H9 (cell line): ENCODE data around the gene ARVCF. TPM values are rescaled to one million over a fixed set of nuclear protein-coding genes. Genes with fewer than 3 reads are reported as not detected.
A peak's percentile ranks its signal among the peaks of the same experiment; 100 is the strongest.

Experiments
- DNase-seq: peaks from one replicate; pipeline ENCODE4 v3.0.0-alpha.2; 2017
- H2AFZ ChIP-seq: one replicate; pipeline ENCODE4 v1.6.1; 2013; ENCODE audit warnings: mild to moderate bottlenecking, low read length, control low read depth, moderate library complexity
- H2AK5ac ChIP-seq: 2 replicates; pipeline ENCODE4 v1.6.1; 2013; ENCODE audit warnings: low read length, control low read depth, mixed read lengths; ENCODE audit not compliant: insufficient read length
- H2BK120ac ChIP-seq: one replicate; pipeline ENCODE4 v1.6.1; 2013; ENCODE audit warnings: low read depth, mild to moderate bottlenecking, low read length, control low read depth, inconsistent platforms; ENCODE audit not compliant: poor library complexity, severe bottlenecking
- H2BK12ac ChIP-seq: 2 replicates; pipeline ENCODE4 v1.6.1; 2013; ENCODE audit warnings: low read length, control low read depth, mixed read lengths, low read depth; ENCODE audit not compliant: insufficient read length
- H2BK15ac ChIP-seq: 2 replicates; pipeline ENCODE4 v1.6.1; 2013; ENCODE audit warnings: low read depth, low read length, control low read depth
- H2BK20ac ChIP-seq: one replicate; pipeline ENCODE4 v1.6.1; 2013; ENCODE audit warnings: low read depth, mild to moderate bottlenecking, low read length, control low read depth, inconsistent platforms; ENCODE audit not compliant: poor library complexity, severe bottlenecking
- H2BK5ac ChIP-seq: 2 replicates; pipeline ENCODE4 v1.6.1; 2013; ENCODE audit warnings: low read length, control low read depth, mixed read lengths; ENCODE audit not compliant: insufficient read length
- H3K14ac ChIP-seq: 2 replicates; pipeline ENCODE4 v1.6.1; 2013; ENCODE audit warnings: low read length, control low read depth; ENCODE audit not compliant: insufficient read depth
- H3K18ac ChIP-seq: 2 replicates; pipeline ENCODE4 v1.6.1; 2013; ENCODE audit warnings: low read depth, mild to moderate bottlenecking, mixed read lengths, low read length, control low read depth; ENCODE audit not compliant: insufficient read length
- H3K23ac ChIP-seq: 2 replicates; pipeline ENCODE4 v1.6.1; 2013; ENCODE audit warnings: low read length, control low read depth, mixed read lengths, low read depth; ENCODE audit not compliant: insufficient read length
- H3K23me2 ChIP-seq: 2 replicates; pipeline ENCODE4 v1.6.1; 2013; ENCODE audit warnings: low read depth, mild to moderate bottlenecking, mixed read lengths, low read length, control low read depth; ENCODE audit not compliant: insufficient read length, poor library complexity, severe bottlenecking
- H3K27ac ChIP-seq: 2 replicates; pipeline ENCODE4 v1.5.1; 2013; ENCODE audit warnings: low read length, control low read depth, mixed read lengths, low read depth; ENCODE audit not compliant: insufficient read length
- H3K27me3 ChIP-seq: 2 replicates; pipeline ENCODE4 v1.6.1; 2013; ENCODE audit warnings: low read length, control low read depth, inconsistent platforms; ENCODE audit not compliant: insufficient read depth
- H3K4ac ChIP-seq: 2 replicates; pipeline ENCODE4 v1.6.1; 2013; ENCODE audit warnings: low read depth, mild to moderate bottlenecking, control low read depth, inconsistent platforms, low read length, moderate library complexity
- H3K4me1 ChIP-seq: 2 replicates; pipeline ENCODE4 v1.6.1; 2013; ENCODE audit warnings: low read length, control low read depth, inconsistent platforms; ENCODE audit not compliant: insufficient read depth
- H3K4me2 ChIP-seq: 2 replicates; pipeline ENCODE4 v1.6.1; 2013; ENCODE audit warnings: low read length, control low read depth, mixed read lengths; ENCODE audit not compliant: insufficient read length, insufficient read depth
- H3K56ac ChIP-seq: 2 replicates; pipeline ENCODE4 v1.6.1; 2013; ENCODE audit warnings: low read depth, mild to moderate bottlenecking, mixed read lengths, low read length, control low read depth; ENCODE audit not compliant: insufficient read length
- H3K79me1 ChIP-seq: 2 replicates; pipeline ENCODE4 v1.6.1; 2013; ENCODE audit warnings: low read depth, mild to moderate bottlenecking, moderate library complexity, low read length, control low read depth, inconsistent platforms; ENCODE audit not compliant: insufficient read depth, poor library complexity, severe bottlenecking
- H3K79me2 ChIP-seq: 2 replicates; pipeline ENCODE4 v1.6.1; 2013; ENCODE audit warnings: low read length, control low read depth, inconsistent platforms; ENCODE audit not compliant: insufficient read depth
- H3K9ac ChIP-seq: 2 replicates; pipeline ENCODE4 v1.6.1; 2013; ENCODE audit warnings: low read length, control low read depth, mixed read lengths; ENCODE audit not compliant: insufficient read length; ENCODE audit errors: extremely low read depth
- H3K9me3 ChIP-seq: one replicate; pipeline ENCODE4 v1.6.1; 2013; ENCODE audit warnings: low read depth, low read length, inconsistent platforms; ENCODE audit not compliant: control insufficient read depth
- H3T11ph ChIP-seq: one replicate; pipeline ENCODE4 v1.6.1; 2013; ENCODE audit warnings: mild to moderate bottlenecking, low read length, control low read depth, inconsistent platforms
- H4K20me1 ChIP-seq: one replicate; pipeline ENCODE4 v1.6.1; 2013; ENCODE audit not compliant: control insufficient read depth, insufficient read length, insufficient read depth
- H4K5ac ChIP-seq: 2 replicates; pipeline ENCODE4 v1.6.1; 2013; ENCODE audit warnings: low read depth, mild to moderate bottlenecking, mixed read lengths, low read length, control low read depth; ENCODE audit not compliant: insufficient read length
- H4K8ac ChIP-seq: replicated peaks from 2 replicates; pipeline ENCODE4 v1.6.1; 2013; ENCODE audit warnings: low read length, control low read depth, mixed read lengths, low read depth; ENCODE audit not compliant: insufficient read length
- H4K91ac ChIP-seq: 2 replicates; pipeline ENCODE4 v1.6.1; 2013; ENCODE audit warnings: low read depth, mild to moderate bottlenecking, moderate library complexity, mixed read lengths, low read length, control low read depth; ENCODE audit not compliant: insufficient read length
- H3K27ac Mint-ChIP-seq, 3 experiments: 2 replicates in 2 of 3; 3 replicates in 1 of 3; pipeline ENCODE4 v1.8.0; 2020 to 2021; ENCODE audit warnings: mixed read lengths in 3 of 3, mild to moderate bottlenecking in 1 of 3, moderate library complexity in 1 of 3
- H3K27me3 Mint-ChIP-seq: 2 replicates; pipeline ENCODE4 v1.8.0; 2021; ENCODE audit warnings: low read depth, mild to moderate bottlenecking, moderate library complexity, mixed read lengths
- H3K36me3 Mint-ChIP-seq, 3 experiments: 2 replicates in 2 of 3; 3 replicates in 1 of 3; pipeline ENCODE4 v1.8.0; 2020 to 2021; ENCODE audit warnings: low read depth in 3 of 3, mixed read lengths in 3 of 3; ENCODE audit not compliant: insufficient read depth in 1 of 3
- H3K4me1 Mint-ChIP-seq, 2 experiments: 2 replicates each; pipeline ENCODE4 v1.8.0; 2020; ENCODE audit warnings: mixed read lengths in 2 of 2
- H3K4me3 Mint-ChIP-seq, 2 experiments: 2 replicates in 1 of 2; 3 replicates in 1 of 2; pipeline ENCODE4 v1.8.0; 2020 to 2021; ENCODE audit warnings: mild to moderate bottlenecking in 2 of 2, mixed read lengths in 2 of 2, moderate library complexity in 1 of 2
- H3K9me3 Mint-ChIP-seq, 2 experiments: 2 replicates in 1 of 2; 3 replicates in 1 of 2; pipeline ENCODE4 v1.8.0; 2020; ENCODE audit warnings: mild to moderate bottlenecking in 2 of 2, mixed read lengths in 2 of 2, moderate library complexity in 1 of 2
- CTCF ChIP-seq: fragments of 200-600 bp; sonication (generic); conservative IDR thresholded peaks from 3 replicates; pipeline ENCODE4 v1.8.0; 2021; ENCODE audit warnings: antibody characterized with exemption, mild to moderate bottlenecking
- WGBS: extraction: QIAGEN DNeasy Blood & Tissue Kit; methylation state at CpG from one replicate; pipeline ENCODE4 v1.1.7; 2013; ENCODE audit warnings: missing lambda C conversion rate, low lambda C conversion rate, mixed read lengths; ENCODE audit not compliant: insufficient read length; ENCODE audit errors: extremely low coverage; 5-methylcytosine and 5-hydroxymethylcytosine counted together
- total RNA-seq: library from RNA; stranded (reverse); gene quantifications from 2 replicates; pipeline ENCODE4 v1.2.1, GENCODE V29; 2021

ARVCF gene
- total RNA-seq, 1 experiment from 2014 or later: 40.7 TPM

DNA sequence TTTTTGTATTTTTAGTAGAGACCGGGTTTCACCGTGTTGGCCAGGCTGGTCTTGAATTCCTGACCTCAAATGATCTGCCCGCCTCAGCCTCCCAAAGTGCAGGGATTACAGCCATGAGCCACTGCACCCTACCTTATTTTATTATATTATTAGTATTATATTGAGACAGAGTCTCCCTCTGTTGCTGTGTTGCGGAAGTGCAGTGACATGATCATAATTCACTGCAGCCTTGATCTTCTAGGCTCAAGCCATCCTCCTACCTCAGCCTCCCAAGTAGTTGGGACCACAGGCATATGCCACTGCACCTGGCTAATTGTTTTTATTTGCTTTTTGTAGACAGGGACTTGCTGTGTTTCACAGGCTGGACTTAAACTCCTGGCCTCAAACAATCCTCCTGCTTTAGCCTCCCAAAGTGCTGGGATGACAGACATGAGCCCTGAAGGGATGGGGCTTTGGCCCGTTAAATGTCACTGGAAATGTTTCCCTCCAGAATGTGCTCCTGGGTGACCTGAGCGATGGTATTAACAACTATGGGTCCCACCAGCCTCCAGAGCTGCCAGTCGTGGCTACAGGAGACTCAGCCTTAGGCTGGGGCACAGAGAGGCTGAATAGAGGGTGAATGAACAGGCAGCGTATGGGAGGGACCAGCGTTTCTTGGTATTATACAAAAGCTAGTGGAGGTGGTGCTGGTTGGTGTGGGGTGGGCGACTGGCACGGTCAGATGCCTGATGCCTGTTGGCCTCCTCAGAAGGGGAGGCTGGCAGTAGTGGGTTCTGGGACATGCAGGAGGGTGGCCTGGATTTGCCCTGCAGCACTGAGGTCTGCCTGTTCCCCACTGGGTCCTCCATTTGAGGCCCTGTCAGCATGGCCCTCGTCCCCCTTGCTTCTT is 11.6 kb upstream of the ARVCF start:
- H4K91ac ChIP-seq: no peak overlapping the region
- H4K8ac ChIP-seq: no peak overlapping the region
- no peak overlapping the region for H2BK15ac ChIP-seq
- H2BK12ac ChIP-seq: no peak overlapping the region
- no peaks in the 10 kb centered on the region for H3K27me3 ChIP-seq
- H3K4me2 ChIP-seq: no peak overlapping the region
- peak; percentile 45 for TF ChIP-seq CTCF
- H4K5ac ChIP-seq: no peak overlapping the region
- no peak overlapping the region for H2BK20ac ChIP-seq
- H3K4me3 Mint-ChIP-seq: no peak overlapping the region
- H3K23me2 ChIP-seq: no peaks in the 10 kb centered on the region
- H3K9me3 ChIP-seq: no peaks in the 10 kb centered on the region
- peak overlapping the region in 1 of 3 experiments; percentile 52; a peak in 1 of 7 replicates for H3K27ac Mint-ChIP-seq
- H2BK5ac ChIP-seq: no peak overlapping the region
- no peak overlapping the region for H3K23ac ChIP-seq
- no peaks in the 10 kb centered on the region for H3K79me2 ChIP-seq
- no peak overlapping the region for H3K18ac ChIP-seq
- H3K4me1 ChIP-seq: no peaks in the 10 kb centered on the region
- peak; percentile 15 for DNase-seq
- H4K20me1 ChIP-seq: no peaks in the 10 kb centered on the region
- H3K9ac ChIP-seq: no peak overlapping the region
- no peaks in the 10 kb centered on the region for H3K79me1 ChIP-seq
- H3K4me1 Mint-ChIP-seq: peaks cover 0 to 4% of the 10 kb centered on the region in 2 experiments; a peak in 1 of 4 replicates
- H3K9me3 Mint-ChIP-seq: no peaks in the 10 kb centered on the region
- H2BK120ac ChIP-seq: no peak overlapping the region
- H3K14ac ChIP-seq: no peak overlapping the region
- H3K4ac ChIP-seq: no peak overlapping the region
- WGBS: no CpG with 5 or more reads among the region's 12 CpGs
- H3K27me3 Mint-ChIP-seq: no peaks in the 10 kb centered on the region; the same call in 1 of the 2 replicates
- H3K36me3 Mint-ChIP-seq: no peaks in the 10 kb centered on the region; a peak in 1 of 7 replicates
- no peak overlapping the region for H3T11ph ChIP-seq
- no peak overlapping the region for H3K27ac ChIP-seq
- no peak overlapping the region for H2AFZ ChIP-seq
- no peak overlapping the region for H2AK5ac ChIP-seq
- H3K56ac ChIP-seq: no peak overlapping the region
